ENCODE measurements around the gene EMILIN3. TPM values are rescaled to one million over a fixed set of nuclear protein-coding genes. Genes with fewer than 3 reads are reported as not detected.

EMILIN3 gene
- total RNA-seq, 5 donors from 2014 or later (not counting 1 experiment from before 2014, with no cell fraction given): not detected

DNA sequence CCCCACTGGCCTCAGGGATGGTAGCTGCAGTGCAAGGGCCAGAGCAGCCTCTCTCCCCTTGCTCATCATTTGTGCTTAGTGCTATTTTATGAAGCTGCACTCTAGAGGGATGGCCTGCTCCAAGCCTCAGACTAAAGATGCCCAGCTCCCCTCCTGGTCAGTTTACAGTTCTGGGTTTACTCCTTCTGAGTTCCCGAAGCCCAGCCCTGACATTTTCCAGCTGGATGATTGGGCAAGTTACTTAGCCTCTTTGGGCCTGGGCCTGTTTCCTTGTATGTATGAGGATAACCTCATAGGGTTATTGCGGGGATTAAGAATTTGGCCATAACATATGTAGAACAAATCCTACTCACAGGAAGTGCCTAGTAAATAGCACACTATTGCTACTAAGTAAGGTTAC, 31.8 kb upstream of the EMILIN3 start:
- Mint-ChIP-seq H3K9me3 (no peaks in the 10 kb centered on the region), H3K4me3 (no peak overlapping the region), H3K36me3 (peaks cover 12% of the 10 kb centered on the region), H3K27me3 (no peaks in the 10 kb centered on the region), H3K4me1 (peaks cover 0 to 5% (median 0%) of the 10 kb centered on the region in 3 donors), H3K27ac (no peak overlapping the region)
- H3K9me3 ChIP-seq: no peaks in the 10 kb centered on the region
- CTCF ChIA-PET: no interaction called here
- H3K4me3 ChIP-seq (ENCODE audit: control insufficient read depth in 1 of 2, extremely low read depth in 1 of 2, low read length in 1 of 2): no peak overlapping the region
- peaks cover 4% of the 10 kb centered on the region in 2 donors for H3K36me3 ChIP-seq (ENCODE audit: control insufficient read depth in 2 of 2, extremely low read depth in 1 of 2, insufficient read depth in 1 of 2, low read length in 1 of 2)
- no peak overlapping the region for H3K27ac ChIP-seq (ENCODE audit: low read length)
- H3K27me3 ChIP-seq (replicated peaks in 1 of 2; ENCODE audit: control insufficient read depth in 2 of 2, extremely low read depth in 1 of 2, insufficient read depth in 2 of 2, low read length in 1 of 2): peaks cover 0 to 4% of the 10 kb centered on the region in 2 experiments
- no peaks in the 10 kb centered on the region for H3K4me1 ChIP-seq (ENCODE audit: control insufficient read depth in 1 of 2, extremely low read depth in 1 of 2, insufficient read depth in 2 of 2, low read length in 2 of 2)
- no peak for DNase-seq
- ATAC-seq (replicated peaks in 1 of 4): no peak
- POLR2A ChIA-PET: no interaction called here
- no CpG with 5 or more reads among the region's 2 CpGs for WGBS (ENCODE audit: insufficient coverage)

DNA sequence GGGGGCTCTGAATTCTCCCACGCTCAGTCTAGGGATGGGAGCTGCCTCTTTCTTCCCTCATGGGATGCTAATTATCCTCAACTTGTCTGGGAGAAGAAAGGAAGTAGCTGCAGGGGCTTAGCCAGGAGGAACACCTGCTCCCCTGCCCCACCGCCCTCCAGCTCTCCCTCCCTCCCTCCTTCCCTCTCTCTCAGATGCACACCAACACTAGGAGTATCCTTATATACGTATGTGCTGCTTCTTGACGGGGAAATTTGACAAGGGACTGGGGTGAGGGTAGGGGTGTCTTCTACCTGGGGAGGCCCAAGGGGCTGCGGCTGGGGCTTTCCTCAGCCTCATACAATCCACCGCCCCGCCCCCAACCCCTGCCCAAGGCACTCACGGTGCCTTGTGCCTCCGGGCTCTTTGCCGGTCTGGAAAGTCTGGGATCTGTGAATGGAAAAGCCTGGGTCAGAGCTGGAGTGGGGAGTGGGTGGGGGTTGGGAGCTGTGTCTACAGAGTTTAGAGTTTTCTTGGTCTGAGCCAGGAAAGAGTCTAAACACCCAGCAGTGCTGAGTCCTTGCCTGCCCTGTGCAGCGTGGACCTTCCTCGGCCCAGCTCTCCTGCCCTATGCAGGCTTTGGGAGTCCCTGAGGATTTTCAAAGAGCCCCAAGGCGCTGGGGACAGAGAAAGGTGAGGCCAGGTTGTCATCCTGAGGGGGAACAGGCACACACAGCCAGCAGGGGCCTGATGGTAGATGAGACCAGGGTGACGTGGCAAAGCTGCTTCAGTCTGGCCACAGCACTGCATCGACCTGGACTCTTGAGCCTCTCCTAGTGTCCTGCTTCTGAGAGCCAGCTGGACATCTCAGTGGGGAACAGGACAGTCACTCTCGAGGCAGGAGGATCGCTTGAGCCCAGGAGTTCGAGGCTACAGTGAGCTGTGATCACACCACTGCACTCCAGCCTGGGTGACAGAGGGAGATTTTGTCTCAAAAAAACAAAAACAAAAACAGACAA, 29.3 kb upstream of the EMILIN3 start:
- Histone ChIP-seq H3K4me3 (ENCODE audit: control insufficient read depth in 1 of 2, extremely low read depth in 1 of 2, low read length in 1 of 2) (no peak overlapping the region), H3K9me3 (no peaks in the 10 kb centered on the region), H3K27me3 (replicated peaks in 1 of 2; ENCODE audit: control insufficient read depth in 2 of 2, extremely low read depth in 1 of 2, insufficient read depth in 2 of 2, low read length in 1 of 2) (peaks cover 0 to 4% of the 10 kb centered on the region in 2 experiments), H3K4me1 (ENCODE audit: control insufficient read depth in 1 of 2, extremely low read depth in 1 of 2, insufficient read depth in 2 of 2, low read length in 2 of 2) (no peaks in the 10 kb centered on the region), H3K36me3 (ENCODE audit: control insufficient read depth in 2 of 2, extremely low read depth in 1 of 2, insufficient read depth in 1 of 2, low read length in 1 of 2) (no peaks in the 10 kb centered on the region), H3K27ac (ENCODE audit: low read length) (no peak overlapping the region)
- 64% methylated on average over 7 of the region's 18 CpGs for WGBS (ENCODE audit: insufficient coverage)
- Mint-ChIP-seq H3K27ac (no peak overlapping the region), H3K9me3 (no peaks in the 10 kb centered on the region), H3K4me1 (no peaks in the 10 kb centered on the region), H3K36me3 (no peaks in the 10 kb centered on the region), H3K27me3 (no peaks in the 10 kb centered on the region), H3K4me3 (no peak overlapping the region)
- CTCF ChIA-PET: no interaction called here
- no peak for DNase-seq
- no peak for ATAC-seq (replicated peaks in 1 of 4)
- POLR2A ChIA-PET: no interaction called here

GRCh38 chr20:41394931-41395666, 28.5 kb upstream of the EMILIN3 start:
- H3K36me3 ChIP-seq (ENCODE audit: control insufficient read depth in 2 of 2, extremely low read depth in 1 of 2, insufficient read depth in 1 of 2, low read length in 1 of 2): no peaks in the 10 kb centered on the region
- Mint-ChIP-seq H3K27me3 (no peaks in the 10 kb centered on the region), H3K4me3 (no peak overlapping the region), H3K27ac (no peak overlapping the region), H3K4me1 (no peaks in the 10 kb centered on the region), H3K36me3 (no peaks in the 10 kb centered on the region), H3K9me3 (no peaks in the 10 kb centered on the region)
- ChIA-PET CTCF (no interaction called here), POLR2A (no interaction called here)
- no peaks in the 10 kb centered on the region for H3K4me1 ChIP-seq (ENCODE audit: control insufficient read depth in 1 of 2, extremely low read depth in 1 of 2, insufficient read depth in 2 of 2, low read length in 2 of 2)
- H3K27me3 ChIP-seq (replicated peaks in 1 of 2; ENCODE audit: control insufficient read depth in 2 of 2, extremely low read depth in 1 of 2, insufficient read depth in 2 of 2, low read length in 1 of 2): peaks cover 0 to 4% of the 10 kb centered on the region in 2 experiments
- no peaks in the 10 kb centered on the region for H3K9me3 ChIP-seq
- no peak overlapping the region for H3K4me3 ChIP-seq (ENCODE audit: control insufficient read depth in 1 of 2, extremely low read depth in 1 of 2, low read length in 1 of 2)
- DNase-seq (no peak), ATAC-seq (replicated peaks in 1 of 4) (no peak)
- H3K27ac ChIP-seq (ENCODE audit: low read length): no peak overlapping the region
- WGBS (ENCODE audit: insufficient coverage): 92% methylated on average over 4 of the region's 9 CpGs

DNA sequence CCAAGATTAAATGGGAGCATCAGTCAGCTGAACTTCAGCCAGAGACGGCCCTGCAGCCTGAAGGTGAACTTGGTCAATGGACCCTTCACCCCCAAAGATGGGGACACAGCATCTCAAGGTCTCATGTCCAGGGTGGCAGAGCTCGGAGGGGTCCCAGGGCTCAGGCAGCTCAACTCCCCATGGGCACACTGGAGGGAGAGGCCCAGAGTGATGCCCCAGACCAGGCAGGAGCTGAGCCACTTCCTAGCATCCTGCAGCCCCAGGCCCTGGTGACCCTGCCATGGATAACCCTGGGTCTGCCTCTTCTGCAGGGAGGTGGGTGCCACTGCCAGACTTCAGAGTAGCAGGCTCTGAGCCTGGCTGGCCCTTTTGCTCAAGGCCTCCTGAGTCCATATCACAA, 27.5 kb upstream of the EMILIN3 start:
- WGBS (ENCODE audit: insufficient coverage): 67% methylated on average over 2 of the region's 2 CpGs
- Histone ChIP-seq H3K36me3 (ENCODE audit: control insufficient read depth in 2 of 2, extremely low read depth in 1 of 2, insufficient read depth in 1 of 2, low read length in 1 of 2) (no peaks in the 10 kb centered on the region), H3K9me3 (no peaks in the 10 kb centered on the region), H3K27ac (ENCODE audit: low read length) (no peak overlapping the region), H3K27me3 (replicated peaks in 1 of 2; ENCODE audit: control insufficient read depth in 2 of 2, extremely low read depth in 1 of 2, insufficient read depth in 2 of 2, low read length in 1 of 2) (peaks cover 0 to 4% of the 10 kb centered on the region in 2 experiments), H3K4me1 (ENCODE audit: control insufficient read depth in 1 of 2, extremely low read depth in 1 of 2, insufficient read depth in 2 of 2, low read length in 2 of 2) (no peaks in the 10 kb centered on the region), H3K4me3 (ENCODE audit: control insufficient read depth in 1 of 2, extremely low read depth in 1 of 2, low read length in 1 of 2) (no peak overlapping the region)
- H3K27ac Mint-ChIP-seq: no peak overlapping the region
- no peak for DNase-seq
- no peaks in the 10 kb centered on the region for H3K27me3 Mint-ChIP-seq
- no peaks in the 10 kb centered on the region for H3K9me3 Mint-ChIP-seq
- ChIA-PET POLR2A (no interaction called here), CTCF (no interaction called here)
- no peaks in the 10 kb centered on the region for H3K4me1 Mint-ChIP-seq
- H3K4me3 Mint-ChIP-seq: no peak overlapping the region
- H3K36me3 Mint-ChIP-seq: no peaks in the 10 kb centered on the region
- no peak for ATAC-seq (replicated peaks in 1 of 4)

DNA sequence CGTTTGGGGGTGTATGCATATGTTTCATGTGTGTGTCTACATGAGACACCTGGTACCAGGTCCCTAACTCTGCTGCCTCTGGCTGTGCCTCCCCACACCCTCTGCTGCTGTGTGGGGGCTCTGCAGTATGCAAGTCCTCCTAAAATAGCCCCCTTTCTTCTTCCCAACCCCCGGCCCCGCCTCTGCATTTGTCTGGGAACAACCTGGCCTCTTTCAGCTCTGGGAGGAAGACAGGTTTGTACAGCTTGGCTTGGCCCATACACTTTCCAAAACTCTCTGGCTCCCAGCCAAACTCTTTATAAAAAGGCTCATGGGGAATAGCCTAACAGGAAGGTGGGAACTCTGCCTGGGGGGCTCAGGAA, 27.1 kb upstream of the EMILIN3 start:
- no peak overlapping the region for H3K27ac Mint-ChIP-seq
- H3K4me3 ChIP-seq (ENCODE audit: control insufficient read depth in 1 of 2, extremely low read depth in 1 of 2, low read length in 1 of 2): no peak overlapping the region
- DNase-seq: no peak

GRCh38 chr20:41392871-41393704, 26.5 kb upstream of the EMILIN3 start:
- no peaks in the 10 kb centered on the region for H3K27me3 Mint-ChIP-seq
- 82% methylated on average over 8 of the region's 12 CpGs for WGBS (ENCODE audit: insufficient coverage)
- H3K27ac ChIP-seq (ENCODE audit: low read length): no peak overlapping the region
- no peaks in the 10 kb centered on the region for H3K36me3 Mint-ChIP-seq
- no peaks in the 10 kb centered on the region for H3K4me1 ChIP-seq (ENCODE audit: control insufficient read depth in 1 of 2, extremely low read depth in 1 of 2, insufficient read depth in 2 of 2, low read length in 2 of 2)
- H3K9me3 Mint-ChIP-seq: no peaks in the 10 kb centered on the region
- no peak overlapping the region for H3K27ac Mint-ChIP-seq
- ChIA-PET CTCF (interaction anchor here in 1 of 2 donors (0.5 kb wide), 1 partner anchor 83 kb away, joined by 3 read pairs; no protein-coding TSS in a partner anchor), POLR2A (no interaction called here)
- no peak overlapping the region for H3K4me3 Mint-ChIP-seq
- no peaks in the 10 kb centered on the region for H3K36me3 ChIP-seq (ENCODE audit: control insufficient read depth in 2 of 2, extremely low read depth in 1 of 2, insufficient read depth in 1 of 2, low read length in 1 of 2)
- peaks cover 0 to 4% of the 10 kb centered on the region in 2 experiments for H3K27me3 ChIP-seq (replicated peaks in 1 of 2; ENCODE audit: control insufficient read depth in 2 of 2, extremely low read depth in 1 of 2, insufficient read depth in 2 of 2, low read length in 1 of 2)
- DNase-seq (no peak), ATAC-seq (replicated peaks in 1 of 4) (no peak)
- no peaks in the 10 kb centered on the region for H3K4me1 Mint-ChIP-seq
- H3K4me3 ChIP-seq (ENCODE audit: control insufficient read depth in 1 of 2, extremely low read depth in 1 of 2, low read length in 1 of 2): no peak overlapping the region
- no peaks in the 10 kb centered on the region for H3K9me3 ChIP-seq

More for the DNA sequence above, 27.1 kb upstream of the EMILIN3 start:
- 80% methylated on average over 2 of the region's 3 CpGs for WGBS (ENCODE audit: insufficient coverage)
- Histone ChIP-seq H3K36me3 (ENCODE audit: control insufficient read depth in 2 of 2, extremely low read depth in 1 of 2, insufficient read depth in 1 of 2, low read length in 1 of 2) (no peaks in the 10 kb centered on the region), H3K9me3 (no peaks in the 10 kb centered on the region), H3K27ac (ENCODE audit: low read length) (no peak overlapping the region), H3K27me3 (replicated peaks in 1 of 2; ENCODE audit: control insufficient read depth in 2 of 2, extremely low read depth in 1 of 2, insufficient read depth in 2 of 2, low read length in 1 of 2) (peaks cover 0 to 4% of the 10 kb centered on the region in 2 experiments), H3K4me1 (ENCODE audit: control insufficient read depth in 1 of 2, extremely low read depth in 1 of 2, insufficient read depth in 2 of 2, low read length in 2 of 2) (no peaks in the 10 kb centered on the region)
- POLR2A ChIA-PET: no interaction called here
- no peak overlapping the region for H3K4me3 Mint-ChIP-seq
- CTCF ChIA-PET: no interaction called here
- H3K4me1 Mint-ChIP-seq: no peaks in the 10 kb centered on the region
- ATAC-seq (replicated peaks in 1 of 4): no peak
- no peaks in the 10 kb centered on the region for H3K27me3 Mint-ChIP-seq
- H3K9me3 Mint-ChIP-seq: no peaks in the 10 kb centered on the region
- no peaks in the 10 kb centered on the region for H3K36me3 Mint-ChIP-seq

All from T-cell (primary cell).